Measurements from ENCODE around the gene PLCL1. TPM values are rescaled to one million over a fixed set of nuclear protein-coding genes. Genes with fewer than 3 reads are reported as not detected.

PLCL1 gene
- total and polyA plus RNA-seq, 10 of the 15 experiments (the other 5 are each of a cell fraction or from before 2014, with no cell fraction given): 0.03 to 1.5 (median 0.22) TPM

DNA sequence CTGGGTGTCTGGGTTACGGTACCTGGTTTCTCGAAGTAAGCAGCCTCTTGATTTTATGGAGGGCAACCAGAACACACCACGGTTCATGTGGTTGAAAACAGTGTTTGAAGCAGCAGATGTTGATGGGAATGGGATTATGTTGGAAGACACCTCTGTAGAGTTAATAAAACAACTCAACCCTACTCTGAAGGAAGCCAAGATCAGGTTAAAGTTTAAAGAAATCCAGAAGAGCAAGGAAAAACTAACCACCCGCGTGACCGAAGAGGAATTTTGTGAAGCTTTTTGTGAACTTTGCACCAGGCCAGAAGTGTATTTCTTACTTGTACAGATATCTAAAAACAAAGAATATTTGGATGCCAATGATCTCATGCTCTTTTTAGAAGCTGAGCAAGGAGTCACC is 279.8 kb downstream of the PLCL1 start:
- Histone ChIP-seq H4K20me1 (ENCODE audit: control insufficient read depth, insufficient read depth) (no peaks in the 10 kb centered on the region), H3K4me1 (ENCODE audit: control insufficient read depth, insufficient read depth, low read length) (no peaks in the 10 kb centered on the region), H3K36me3 (ENCODE audit: control insufficient read depth in 2 of 2, insufficient read depth in 2 of 2, low read length in 1 of 2) (no peaks in the 10 kb centered on the region), H3K9ac (ENCODE audit: control insufficient read depth, insufficient read depth, low read length) (no peak overlapping the region), H3K9me3 (replicated peaks; ENCODE audit: control insufficient read depth, insufficient read depth, low read length) (no peaks in the 10 kb centered on the region), H3K4me2 (ENCODE audit: control insufficient read depth, insufficient read depth) (no peak overlapping the region), H3K79me2 (ENCODE audit: control insufficient read depth, insufficient read depth, low read length) (no peaks in the 10 kb centered on the region), H2AFZ (ENCODE audit: control insufficient read depth, low read depth, low read length) (no peak overlapping the region), H3K27me3 (replicated peaks in 1 of 2; ENCODE audit: control insufficient read depth in 2 of 2, insufficient read depth in 2 of 2, low read length in 1 of 2) (peaks cover 0 to 3% of the 10 kb centered on the region in 2 experiments; a peak in 1 of 4 replicates), H3K4me3 (no peak overlapping the region), H3K27ac (ENCODE audit: control insufficient read depth, insufficient read depth) (no peak overlapping the region)
- no peak for FAIRE-seq
- intact Hi-C loops (cut with micrococcal nuclease; ENCODE audit: unreplicated experiment): no loop called here
- TF ChIP-seq ZNF274 (IDR thresholded peaks at IDR 0.05; ENCODE audit: insufficient read depth, insufficient read length) (no peak), TAF1 (IDR thresholded peaks at IDR 0.05; ENCODE audit: borderline replicate concordance, low read depth, low read length) (no peak), MTA2 (IDR thresholded peaks at IDR 0.05; ENCODE audit: low read depth) (no peak), RUNX3 (IDR thresholded peaks at IDR 0.05; ENCODE audit: low read length) (no peak)
- TF ChIP-seq, protein P1, sequence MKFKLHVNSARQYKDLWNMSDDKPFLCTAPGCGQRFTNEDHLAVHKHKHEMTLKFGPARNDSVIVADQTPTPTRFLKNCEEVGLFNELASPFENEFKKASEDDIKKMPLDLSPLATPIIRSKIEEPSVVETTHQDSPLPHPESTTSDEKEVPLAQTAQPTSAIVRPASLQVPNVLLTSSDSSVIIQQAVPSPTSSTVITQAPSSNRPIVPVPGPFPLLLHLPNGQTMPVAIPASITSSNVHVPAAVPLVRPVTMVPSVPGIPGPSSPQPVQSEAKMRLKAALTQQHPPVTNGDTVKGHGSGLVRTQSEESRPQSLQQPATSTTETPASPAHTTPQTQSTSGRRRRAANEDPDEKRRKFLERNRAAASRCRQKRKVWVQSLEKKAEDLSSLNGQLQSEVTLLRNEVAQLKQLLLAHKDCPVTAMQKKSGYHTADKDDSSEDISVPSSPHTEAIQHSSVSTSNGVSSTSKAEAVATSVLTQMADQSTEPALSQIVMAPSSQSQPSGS (IDR thresholded peaks at IDR 0.05; ENCODE audit: low read length): no peak
- TF ChIP-seq, protein P2, sequence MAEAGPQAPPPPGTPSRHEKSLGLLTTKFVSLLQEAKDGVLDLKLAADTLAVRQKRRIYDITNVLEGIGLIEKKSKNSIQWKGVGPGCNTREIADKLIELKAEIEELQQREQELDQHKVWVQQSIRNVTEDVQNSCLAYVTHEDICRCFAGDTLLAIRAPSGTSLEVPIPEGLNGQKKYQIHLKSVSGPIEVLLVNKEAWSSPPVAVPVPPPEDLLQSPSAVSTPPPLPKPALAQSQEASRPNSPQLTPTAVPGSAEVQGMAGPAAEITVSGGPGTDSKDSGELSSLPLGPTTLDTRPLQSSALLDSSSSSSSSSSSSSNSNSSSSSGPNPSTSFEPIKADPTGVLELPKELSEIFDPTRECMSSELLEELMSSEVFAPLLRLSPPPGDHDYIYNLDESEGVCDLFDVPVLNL (IDR thresholded peaks at IDR 0.05; ENCODE audit: low read depth, low read length): no peak
- TF ChIP-seq, protein P3, sequence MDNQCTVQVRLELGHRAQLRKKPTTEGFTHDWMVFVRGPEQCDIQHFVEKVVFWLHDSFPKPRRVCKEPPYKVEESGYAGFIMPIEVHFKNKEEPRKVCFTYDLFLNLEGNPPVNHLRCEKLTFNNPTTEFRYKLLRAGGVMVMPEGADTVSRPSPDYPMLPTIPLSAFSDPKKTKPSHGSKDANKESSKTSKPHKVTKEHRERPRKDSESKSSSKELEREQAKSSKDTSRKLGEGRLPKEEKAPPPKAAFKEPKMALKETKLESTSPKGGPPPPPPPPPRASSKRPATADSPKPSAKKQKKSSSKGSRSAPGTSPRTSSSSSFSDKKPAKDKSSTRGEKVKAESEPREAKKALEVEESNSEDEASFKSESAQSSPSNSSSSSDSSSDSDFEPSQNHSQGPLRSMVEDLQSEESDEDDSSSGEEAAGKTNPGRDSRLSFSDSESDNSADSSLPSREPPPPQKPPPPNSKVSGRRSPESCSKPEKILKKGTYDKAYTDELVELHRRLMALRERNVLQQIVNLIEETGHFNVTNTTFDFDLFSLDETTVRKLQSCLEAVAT (IDR thresholded peaks at IDR 0.05): no peak
- TF ChIP-seq, protein P4, sequence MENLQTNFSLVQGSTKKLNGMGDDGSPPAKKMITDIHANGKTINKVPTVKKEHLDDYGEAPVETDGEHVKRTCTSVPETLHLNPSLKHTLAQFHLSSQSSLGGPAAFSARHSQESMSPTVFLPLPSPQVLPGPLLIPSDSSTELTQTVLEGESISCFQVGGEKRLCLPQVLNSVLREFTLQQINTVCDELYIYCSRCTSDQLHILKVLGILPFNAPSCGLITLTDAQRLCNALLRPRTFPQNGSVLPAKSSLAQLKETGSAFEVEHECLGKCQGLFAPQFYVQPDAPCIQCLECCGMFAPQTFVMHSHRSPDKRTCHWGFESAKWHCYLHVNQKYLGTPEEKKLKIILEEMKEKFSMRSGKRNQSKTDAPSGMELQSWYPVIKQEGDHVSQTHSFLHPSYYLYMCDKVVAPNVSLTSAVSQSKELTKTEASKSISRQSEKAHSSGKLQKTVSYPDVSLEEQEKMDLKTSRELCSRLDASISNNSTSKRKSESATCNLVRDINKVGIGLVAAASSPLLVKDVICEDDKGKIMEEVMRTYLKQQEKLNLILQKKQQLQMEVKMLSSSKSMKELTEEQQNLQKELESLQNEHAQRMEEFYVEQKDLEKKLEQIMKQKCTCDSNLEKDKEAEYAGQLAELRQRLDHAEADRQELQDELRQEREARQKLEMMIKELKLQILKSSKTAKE (IDR thresholded peaks at IDR 0.05; ENCODE audit: low read depth, poor library complexity, severe bottlenecking): no peak
- 74% methylated on average over 6 of the region's 6 CpGs for WGBS (ENCODE audit: insufficient coverage, insufficient replicate concordance, low lambda C conversion rate, missing lambda C conversion rate)
- ChIA-PET RAD21 (ENCODE audit: unreplicated experiment) (interaction anchor here (1.4 kb wide), 2 partner anchors 18 to 24 kb away, joined by 3 read pairs; no protein-coding TSS in a partner anchor), SMC1A (ENCODE audit: uncharacterized antibody, unreplicated experiment) (interaction anchor here (1.1 to 1.5 kb wide), 3 partner anchors 8 to 200 kb away, joined by 3 to 4 read pairs (median 4); no protein-coding TSS in a partner anchor), POLR2A (no interaction called here), CTCF (interaction anchor here (1.3 to 1.4 kb wide), 2 partner anchors 9 to 271 kb away, joined by 3 to 4 read pairs; no protein-coding TSS in a partner anchor)
- in situ Hi-C loops (cut with MboI): no loop called here
- no TSS peak for BruUV-seq (replicated peaks)
- no peak for ATAC-seq
- no peak for DNase-seq (ENCODE audit: low read depth, low spot score)
